Fibroblast of skin of scalp (primary cell): ENCODE measurements around the gene WARS2.
"Not testable (repeated sequence)": the region's sequence is repeated elsewhere in the genome, so short reads cannot be mapped to it uniquely, and the experiment has no call there.

Experiments
- DNase-seq: peaks from one replicate; pipeline ENCODE4 v3.0.0-alpha.2; 2013

WARS2 gene

GRCh38 chr1:119139403-119139802, 1.1 kb downstream of the WARS2 start:
- DNase-seq, result no peak

- peak; percentile 59 for DNase-seq
These were observed 4.1 kb downstream of the WARS2 start for GRCh38 chr1:119136401-119136800.

- peak; percentile 77 for DNase-seq
These were observed 6.5 kb downstream of the WARS2 start for GRCh38 chr1:119133987-119134386.

DNA sequence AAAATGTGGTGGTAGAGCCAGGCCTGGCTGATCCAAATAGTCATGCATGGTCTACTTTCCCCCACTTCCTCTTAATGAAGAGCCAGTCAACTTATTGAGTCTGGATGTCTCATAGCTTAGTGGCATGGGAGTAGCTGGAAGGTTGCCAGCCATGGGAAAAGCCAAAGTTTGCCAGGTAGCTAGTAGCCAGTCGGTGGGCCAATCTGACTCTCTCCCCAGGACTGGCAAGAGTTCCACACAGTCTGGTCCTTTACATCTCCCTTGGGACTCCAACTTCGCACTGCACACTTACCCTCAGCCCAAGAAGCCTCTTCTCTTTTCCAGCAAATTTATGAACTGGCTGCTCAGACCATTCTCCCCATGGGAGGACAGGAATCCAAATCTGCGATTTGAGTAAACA, 8.3 kb downstream of the WARS2 start:
- peak; percentile 11 for DNase-seq

GRCh38 chr1:119125874-119126273, 14.6 kb downstream of the WARS2 start:
- DNase-seq, result no peak

DNA sequence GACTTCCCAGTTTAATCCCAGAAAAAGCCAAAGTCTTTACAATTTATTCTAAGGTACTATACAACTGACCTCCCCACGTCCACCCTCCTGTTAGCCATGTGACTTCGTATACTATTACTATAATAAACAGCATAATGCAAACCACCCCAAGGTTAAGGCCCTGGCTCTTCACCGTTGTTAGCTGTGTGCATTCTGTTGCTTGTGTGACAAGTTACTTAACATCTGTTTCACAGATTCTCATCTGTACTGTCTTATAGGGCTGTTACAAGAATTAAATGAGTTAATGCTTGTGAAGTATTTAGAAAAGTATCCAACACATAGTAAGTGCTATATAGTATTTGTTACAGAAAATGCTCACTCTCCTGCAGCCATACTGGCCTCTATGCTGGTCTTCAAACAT, 15.7 kb downstream of the WARS2 start:
- DNase-seq, result no peak

- not testable (repeated sequence) for DNase-seq
These were observed 18.6 kb downstream of the WARS2 start for GRCh38 chr1:119121872-119122271.

DNA sequence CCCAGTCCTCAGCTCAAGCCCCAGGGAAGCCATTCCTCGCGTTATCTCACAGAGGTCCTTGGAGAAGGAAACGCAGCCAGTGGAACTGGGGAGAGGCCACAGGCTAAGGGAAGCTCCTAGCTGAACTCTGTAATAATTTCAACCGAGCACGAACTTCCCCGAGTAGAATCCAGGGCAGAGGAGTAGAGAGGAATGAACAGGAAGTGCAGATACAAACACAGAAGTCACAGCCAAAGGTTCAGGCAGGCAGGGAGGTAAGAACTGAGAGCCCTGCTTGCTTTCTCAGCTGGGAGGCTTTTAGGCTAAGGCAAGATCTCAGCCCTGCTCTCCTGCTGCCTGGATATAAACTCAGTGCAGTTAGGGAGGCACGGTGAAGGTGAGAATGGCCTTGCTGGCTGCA, 23.7 kb downstream of the WARS2 start:
- DNase-seq, result peak; percentile 6

- DNase-seq, result no peak
These were observed 24.7 kb downstream of the WARS2 start for GRCh38 chr1:119115736-119116135.

GRCh38 chr1:119115311-119115710, 25.1 kb downstream of the WARS2 start:
- no peak for DNase-seq

- DNase-seq, result no peak
These were observed 25.7 kb downstream of the WARS2 start for GRCh38 chr1:119114786-119115185.

GRCh38 chr1:119112791-119113190, 27.7 kb downstream of the WARS2 start:
- no peak for DNase-seq

GRCh38 chr1:119112244-119112643, 28.2 kb downstream of the WARS2 start:
- no peak for DNase-seq

GRCh38 chr1:119108988-119109387, 31.5 kb downstream of the WARS2 start:
- peak; percentile 28 for DNase-seq

GRCh38 chr1:119103764-119104163, 36.7 kb downstream of the WARS2 start:
- DNase-seq, result no peak

GRCh38 chr1:119102051-119102450, 38.4 kb downstream of the WARS2 start:
- DNase-seq, result no peak

- DNase-seq, result peak; percentile 74
These were observed 38.9 kb downstream of the WARS2 start for GRCh38 chr1:119101563-119101962.

- DNase-seq, result no peak
These were observed 40.7 kb downstream of the WARS2 start for GRCh38 chr1:119099775-119100174.

- DNase-seq, result no peak
These were observed 43.1 kb downstream of the WARS2 start for GRCh38 chr1:119097380-119097779.

GRCh38 chr1:119093721-119094120, 46.7 kb downstream of the WARS2 start:
- no peak for DNase-seq

DNA sequence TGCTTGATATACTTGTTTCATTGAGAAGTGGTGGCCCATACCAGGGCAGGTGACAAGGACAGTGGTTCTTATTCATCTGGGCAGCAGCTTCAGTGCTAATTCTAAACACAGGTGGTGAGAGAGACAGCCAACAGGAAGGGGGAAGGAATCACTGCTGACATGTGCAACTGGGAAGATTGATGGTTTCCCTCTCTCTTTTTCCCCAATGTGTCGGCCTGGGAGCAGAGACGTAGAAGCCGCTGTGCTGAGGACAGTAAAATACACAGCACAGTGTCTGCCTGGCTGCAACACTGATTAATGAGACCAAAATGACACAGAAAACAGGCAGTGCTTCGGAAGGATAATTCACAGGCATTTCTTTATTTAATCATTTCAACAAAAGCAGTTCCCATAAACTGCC, 48.8 kb downstream of the WARS2 start:
- no peak for DNase-seq

GRCh38 chr1:119090250-119090649, 50.2 kb downstream of the WARS2 start:
- no peak for DNase-seq

DNA sequence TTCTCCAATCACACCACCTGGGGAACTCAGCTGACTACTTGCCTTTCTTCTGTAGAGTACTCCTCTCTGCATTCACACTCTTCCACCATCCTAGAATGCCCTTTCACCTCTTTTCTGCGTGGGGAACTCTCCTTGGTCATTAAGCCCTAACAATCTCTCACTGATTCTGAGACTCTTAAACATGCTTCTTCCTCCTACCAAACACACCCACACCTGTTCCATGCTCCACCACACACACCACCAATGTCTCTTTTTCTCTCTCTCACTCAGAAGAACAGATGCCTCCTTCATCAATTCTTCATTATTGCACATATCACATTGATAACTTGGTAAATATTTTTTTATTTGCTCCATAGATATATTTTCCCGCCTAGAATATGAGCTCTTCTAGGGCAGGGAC, 53.6 kb downstream of the WARS2 start:
- no peak for DNase-seq

DNA sequence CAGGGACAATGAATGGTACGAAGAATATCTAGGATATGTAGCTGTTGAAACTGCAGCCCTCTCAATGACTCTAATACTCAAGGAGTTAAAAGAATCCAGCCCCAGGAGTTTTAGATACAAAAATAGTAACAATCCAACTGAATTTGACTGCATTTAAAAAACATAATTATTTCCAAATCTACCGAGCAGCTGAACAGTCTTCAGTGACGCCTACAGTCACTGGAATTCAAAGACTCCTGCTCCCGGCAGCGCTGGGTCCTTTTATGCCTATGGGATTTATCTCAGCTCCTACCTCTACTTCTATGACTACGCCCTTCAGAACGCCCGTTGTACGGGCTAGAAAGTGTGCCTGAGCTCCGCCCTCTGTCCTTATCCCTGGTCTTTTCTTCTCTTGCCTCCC, 55.7 kb downstream of the WARS2 start:
- peak; percentile 74 for DNase-seq

DNA sequence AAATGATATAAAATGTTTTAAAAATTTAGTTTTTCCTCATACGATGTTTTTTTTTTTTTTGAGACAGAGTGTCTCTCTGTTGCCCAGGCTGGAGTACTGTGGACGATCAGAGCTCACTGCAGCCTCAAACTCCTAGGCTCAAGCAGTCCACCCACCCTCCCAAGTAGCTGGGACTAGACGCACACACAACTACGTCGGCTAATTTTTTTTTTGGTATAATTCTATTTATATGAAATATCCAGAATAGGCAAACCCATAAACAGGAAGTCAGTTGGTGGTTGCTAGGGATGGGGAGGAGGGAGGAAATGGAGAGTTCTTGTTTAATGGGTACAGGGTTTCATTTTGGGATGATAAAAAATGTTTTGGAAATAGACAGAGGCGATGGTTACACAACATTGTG, 56.5 kb downstream of the WARS2 start:
- no peak for DNase-seq

- no peak for DNase-seq
These were observed 57.0 kb downstream of the WARS2 start for GRCh38 chr1:119083479-119083878.
